Uterus (tissue), 2 donors: ENCODE results near the gene C14orf180.

Source experiments
- POLR2A ChIP-seq, 2 donors: fragments of 450-650 bp; IDR thresholded peaks; one replicate each; pipeline ENCODE4 v1.6.1; 2016; ENCODE audit warnings: antibody characterized with exemption in 2 of 2, mild to moderate bottlenecking in 1 of 2, moderate library complexity in 1 of 2
- TF ChIP-seq, protein P1 (sequence below), 4 experiments: fragments of 200-600 bp in 2 of 4; fragments of 450-650 bp in 2 of 4; sonication (generic) in 2 of 4; IDR thresholded peaks; one replicate each; pipeline ENCODE4 v1.5.1; 2016 to 2019; ENCODE audit warnings: antibody characterized with exemption in 4 of 4, mild to moderate bottlenecking in 2 of 4, moderate library complexity in 1 of 4

DNA sequence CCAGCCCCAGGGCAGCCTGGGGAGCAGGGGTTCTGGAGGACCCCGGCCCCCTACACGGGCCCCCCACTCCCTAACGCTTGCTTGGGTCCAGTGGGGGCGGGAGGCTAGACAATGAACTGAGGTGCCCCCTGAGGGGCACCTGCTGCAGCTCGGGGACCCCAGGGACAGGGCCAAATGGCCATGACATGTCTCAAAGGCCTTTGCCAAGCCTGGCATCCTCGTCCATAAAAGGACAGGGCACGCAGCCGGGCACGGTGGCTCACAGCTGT is 11.7 kb upstream of the C14orf180 start:
- TF ChIP-seq, protein P1, sequence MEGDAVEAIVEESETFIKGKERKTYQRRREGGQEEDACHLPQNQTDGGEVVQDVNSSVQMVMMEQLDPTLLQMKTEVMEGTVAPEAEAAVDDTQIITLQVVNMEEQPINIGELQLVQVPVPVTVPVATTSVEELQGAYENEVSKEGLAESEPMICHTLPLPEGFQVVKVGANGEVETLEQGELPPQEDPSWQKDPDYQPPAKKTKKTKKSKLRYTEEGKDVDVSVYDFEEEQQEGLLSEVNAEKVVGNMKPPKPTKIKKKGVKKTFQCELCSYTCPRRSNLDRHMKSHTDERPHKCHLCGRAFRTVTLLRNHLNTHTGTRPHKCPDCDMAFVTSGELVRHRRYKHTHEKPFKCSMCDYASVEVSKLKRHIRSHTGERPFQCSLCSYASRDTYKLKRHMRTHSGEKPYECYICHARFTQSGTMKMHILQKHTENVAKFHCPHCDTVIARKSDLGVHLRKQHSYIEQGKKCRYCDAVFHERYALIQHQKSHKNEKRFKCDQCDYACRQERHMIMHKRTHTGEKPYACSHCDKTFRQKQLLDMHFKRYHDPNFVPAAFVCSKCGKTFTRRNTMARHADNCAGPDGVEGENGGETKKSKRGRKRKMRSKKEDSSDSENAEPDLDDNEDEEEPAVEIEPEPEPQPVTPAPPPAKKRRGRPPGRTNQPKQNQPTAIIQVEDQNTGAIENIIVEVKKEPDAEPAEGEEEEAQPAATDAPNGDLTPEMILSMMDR (IDR thresholded peaks at IDR 0.05): no peak
- TF ChIP-seq POLR2A (IDR thresholded peaks at IDR 0.05): no peak
